NT2/D1 (cell line): ENCODE results near the gene TMEM141.

ENCODE experiments used
- SUZ12 ChIP-seq: IDR thresholded peaks from 2 replicates; pipeline ENCODE4 v1.6.1; 2011; ENCODE audit not compliant: insufficient read length, insufficient read depth; ENCODE audit errors: extremely low read depth
- YY1 ChIP-seq: IDR thresholded peaks from 2 replicates; pipeline ENCODE4 v1.6.1; 2011; ENCODE audit not compliant: insufficient read length, insufficient read depth
- ZNF274 ChIP-seq: IDR thresholded peaks from 2 replicates; pipeline ENCODE4 v1.6.1; 2011; ENCODE audit warnings: mild to moderate bottlenecking, low read depth, low read length

DNA sequence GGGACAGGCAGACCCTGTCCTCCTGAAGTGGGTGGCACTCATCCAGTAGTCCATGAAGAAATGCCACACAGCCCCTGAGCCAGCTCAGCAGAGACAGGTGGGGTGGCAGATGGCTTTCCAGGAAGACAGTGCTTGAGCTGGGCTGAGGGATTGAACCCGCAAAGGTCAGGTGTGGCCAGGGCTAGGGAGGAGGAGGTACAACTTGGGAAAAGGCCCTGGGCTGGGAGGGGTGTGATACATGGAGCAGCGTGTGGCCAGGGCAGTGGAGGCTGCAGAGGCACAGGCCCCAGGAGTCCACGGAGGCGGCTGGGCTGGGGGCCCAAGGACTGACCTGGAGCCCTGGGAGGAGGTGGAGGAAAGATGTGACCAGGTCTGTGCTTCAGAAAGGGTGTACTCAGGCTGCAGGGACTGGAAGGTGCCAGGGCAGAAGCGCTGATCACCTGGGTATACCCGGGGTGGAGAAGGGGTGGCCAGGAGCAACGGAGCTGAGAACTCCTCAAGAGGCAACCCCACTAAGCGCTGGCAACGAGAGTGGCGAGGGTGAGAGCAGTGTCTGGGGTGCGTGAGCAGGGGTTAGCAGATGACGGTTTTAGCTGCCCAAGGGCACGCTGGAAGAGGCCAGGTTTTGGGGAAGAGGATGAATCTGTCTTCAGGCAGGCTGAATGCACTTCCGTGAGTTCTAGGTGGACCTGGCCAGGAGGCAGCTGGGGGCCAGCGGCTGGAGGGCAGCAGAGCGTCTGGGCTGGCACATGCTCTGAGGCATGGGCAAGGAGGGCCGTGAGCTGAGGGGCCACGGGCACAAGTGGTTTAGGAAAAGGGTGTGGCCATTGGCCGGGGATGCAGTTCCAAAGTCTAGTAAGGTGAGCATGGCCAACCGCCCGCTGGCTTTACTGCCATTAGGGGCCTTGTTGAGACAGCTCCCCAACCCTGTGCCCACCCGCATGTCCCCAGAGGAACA lies 12.7 kb downstream of the TMEM141 start:
- no peak for TF ChIP-seq ZNF274
- no peak for TF ChIP-seq SUZ12
- TF ChIP-seq YY1 = no peak
